MM.1S (cell line): Measurements from ENCODE around the gene PSMA7.

Experiments used
- EZH2 ChIP-seq: fragments of 300-600 bp; sonication (generic); optimal IDR thresholded peaks from 2 replicates; pipeline ENCODE3; 2017; ENCODE audit warnings: low read depth, mild to moderate bottlenecking, antibody characterized with exemption, low read length, mixed read lengths
- EZH2phosphoT487 ChIP-seq: fragments of 300-600 bp; sonication (generic); IDR thresholded peaks from 2 replicates; pipeline ENCODE4 v1.6.1; 2018; ENCODE audit warnings: antibody characterized with exemption, low read length
- TF ChIP-seq, protein P1 (sequence below): fragments of 300-600 bp; sonication (generic); IDR thresholded peaks from 2 replicates; pipeline ENCODE4 v1.5.1; 2016; ENCODE audit warnings: antibody characterized with exemption, low read length, mixed read lengths

DNA sequence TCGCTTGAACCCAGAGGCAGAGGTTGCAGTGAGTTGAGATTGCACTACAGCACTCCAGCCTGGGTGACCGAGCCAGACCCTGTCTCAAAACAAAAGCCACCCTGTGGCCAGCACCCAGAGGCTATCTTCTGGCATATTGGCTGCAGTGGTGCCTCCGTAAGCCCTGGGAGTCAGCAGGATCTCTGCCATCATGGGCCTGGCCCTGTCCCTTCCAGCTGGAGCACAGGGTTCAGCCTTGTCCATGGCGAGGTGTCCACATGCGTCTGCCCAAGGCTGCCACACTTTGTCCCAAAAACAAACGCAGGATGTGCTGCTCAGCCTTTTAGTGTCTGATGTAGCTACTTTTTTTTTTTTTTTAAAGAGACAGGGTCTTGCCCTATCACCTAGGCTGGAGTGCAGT, 24.3 kb upstream of the PSMA7 start:
- no peak for TF ChIP-seq EZH2
- TF ChIP-seq, protein P1, sequence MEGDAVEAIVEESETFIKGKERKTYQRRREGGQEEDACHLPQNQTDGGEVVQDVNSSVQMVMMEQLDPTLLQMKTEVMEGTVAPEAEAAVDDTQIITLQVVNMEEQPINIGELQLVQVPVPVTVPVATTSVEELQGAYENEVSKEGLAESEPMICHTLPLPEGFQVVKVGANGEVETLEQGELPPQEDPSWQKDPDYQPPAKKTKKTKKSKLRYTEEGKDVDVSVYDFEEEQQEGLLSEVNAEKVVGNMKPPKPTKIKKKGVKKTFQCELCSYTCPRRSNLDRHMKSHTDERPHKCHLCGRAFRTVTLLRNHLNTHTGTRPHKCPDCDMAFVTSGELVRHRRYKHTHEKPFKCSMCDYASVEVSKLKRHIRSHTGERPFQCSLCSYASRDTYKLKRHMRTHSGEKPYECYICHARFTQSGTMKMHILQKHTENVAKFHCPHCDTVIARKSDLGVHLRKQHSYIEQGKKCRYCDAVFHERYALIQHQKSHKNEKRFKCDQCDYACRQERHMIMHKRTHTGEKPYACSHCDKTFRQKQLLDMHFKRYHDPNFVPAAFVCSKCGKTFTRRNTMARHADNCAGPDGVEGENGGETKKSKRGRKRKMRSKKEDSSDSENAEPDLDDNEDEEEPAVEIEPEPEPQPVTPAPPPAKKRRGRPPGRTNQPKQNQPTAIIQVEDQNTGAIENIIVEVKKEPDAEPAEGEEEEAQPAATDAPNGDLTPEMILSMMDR = no peak
- no peak for TF ChIP-seq EZH2phosphoT487
